Hepatocyte (in vitro differentiated cells): ENCODE results near the gene ENTPD3. TPM values are rescaled to one million over a fixed set of nuclear protein-coding genes. Genes with fewer than 3 reads are reported as not detected.

Experiments used
- DNase-seq: peaks from one replicate; pipeline ENCODE4 v3.0.0-alpha.2; 2016; ENCODE audit warnings: low spot score
- H2AFZ ChIP-seq: fragments of 200-600 bp; sonication (generic); 2 replicates; pipeline ENCODE4 v1.6.0; 2016; ENCODE audit warnings: antibody characterized with exemption, mild to moderate bottlenecking
- H3K27ac ChIP-seq: fragments of 200-600 bp; sonication (generic); 2 replicates; pipeline ENCODE4 v1.5.1; 2016; ENCODE audit warnings: mild to moderate bottlenecking
- H3K27me3 ChIP-seq: fragments of 200-600 bp; sonication (generic); 2 replicates; pipeline ENCODE4 v1.6.1; 2016
- H3K36me3 ChIP-seq: fragments of 200-600 bp; sonication (generic); replicated peaks from 2 replicates; pipeline ENCODE4 v1.5.1; 2016; ENCODE audit warnings: low read depth; ENCODE audit not compliant: insufficient read depth
- H3K4me1 ChIP-seq: fragments of 200-600 bp; sonication (generic); 2 replicates; pipeline ENCODE4 v1.5.1; 2016; ENCODE audit warnings: mild to moderate bottlenecking, moderate library complexity; ENCODE audit not compliant: insufficient read depth
- H3K4me2 ChIP-seq: fragments of 200-600 bp; sonication (generic); 2 replicates; pipeline ENCODE4 v1.6.0; 2016
- H3K4me3 ChIP-seq: fragments of 200-600 bp; sonication (generic); 2 replicates; pipeline ENCODE4 v1.5.1; 2016; ENCODE audit warnings: mild to moderate bottlenecking
- H3K79me2 ChIP-seq: fragments of 200-600 bp; sonication (generic); 2 replicates; pipeline ENCODE4 v1.6.0; 2017; ENCODE audit warnings: mild to moderate bottlenecking
- H3K9me2 ChIP-seq: fragments of 200-600 bp; sonication (generic); replicated peaks from 2 replicates; pipeline ENCODE4 v1.6.0; 2017; ENCODE audit warnings: mild to moderate bottlenecking; ENCODE audit not compliant: insufficient read depth
- H3K9me3 ChIP-seq: fragments of 200-600 bp; sonication (generic); 2 replicates; pipeline ENCODE4 v1.5.1; 2016; ENCODE audit warnings: low read depth, mild to moderate bottlenecking
- H4K20me1 ChIP-seq: fragments of 200-600 bp; sonication (generic); 2 replicates; pipeline ENCODE4 v1.6.0; 2016; ENCODE audit warnings: mild to moderate bottlenecking; ENCODE audit not compliant: insufficient read depth, poor library complexity, severe bottlenecking
- EZH2 ChIP-seq: fragments of 200-600 bp; sonication (generic); IDR thresholded peaks from 2 replicates; pipeline ENCODE4 v1.6.1; 2016; ENCODE audit warnings: antibody characterized with exemption, mild to moderate bottlenecking, borderline replicate concordance
- EZH2phosphoT487 ChIP-seq: fragments of 200-600 bp; sonication (generic); IDR thresholded peaks from one replicate; pipeline ENCODE4 v1.6.1; 2018; ENCODE audit warnings: antibody characterized with exemption, mild to moderate bottlenecking, low read depth, moderate library complexity; ENCODE audit not compliant: unreplicated experiment, severe bottlenecking
- WGBS: methylation state at CpG from one replicate; pipeline ENCODE4 v1.1.6; 2016; ENCODE audit warnings: low lambda C conversion rate; ENCODE audit errors: missing lambda C conversion rate; 5-methylcytosine and 5-hydroxymethylcytosine counted together
- polyA plus RNA-seq: library from polyadenylated mRNA; unstranded; fragments of >200 nt; fragmentation: Nextera tagmentation; extraction: Ambion mirVana; gene quantifications from 2 replicates; pipeline ENCODE4 v1.2.1, GENCODE V29; 2016
- total RNA-seq: library from RNA; depleted of rRNA; stranded (reverse); fragments of >200 nt; gene quantifications from 2 replicates; pipeline ENCODE4 v1.2.3, GENCODE V29; 2014
- TF ChIP-seq, protein P1 (sequence below): fragments of 200-600 bp; sonication (generic); IDR thresholded peaks from 2 replicates; pipeline ENCODE4 v1.5.1; 2016; ENCODE audit warnings: antibody characterized with exemption, mild to moderate bottlenecking; ENCODE audit not compliant: poor library complexity

ENTPD3 gene
- total and polyA plus RNA-seq, 2 experiments from 2014 or later = 1.7 to 2.4 TPM

GRCh38 chr3:40468018-40468417, 81.0 kb downstream of the ENTPD3 start:
- Histone ChIP-seq H4K20me1 (no peaks in the 10 kb centered on the region), H3K79me2 (no peaks in the 10 kb centered on the region), H3K27me3 (no peaks in the 10 kb centered on the region), H3K36me3 (no peaks in the 10 kb centered on the region), H3K9me3 (no peaks in the 10 kb centered on the region), H3K9me2 (no peaks in the 10 kb centered on the region), H3K4me3 (no peak overlapping the region), H2AFZ (no peak overlapping the region), H3K4me1 (no peaks in the 10 kb centered on the region), H3K27ac (no peak overlapping the region), H3K4me2 (no peak overlapping the region)
- TF ChIP-seq EZH2 (no peak), EZH2phosphoT487 (no peak)
- TF ChIP-seq, protein P1, sequence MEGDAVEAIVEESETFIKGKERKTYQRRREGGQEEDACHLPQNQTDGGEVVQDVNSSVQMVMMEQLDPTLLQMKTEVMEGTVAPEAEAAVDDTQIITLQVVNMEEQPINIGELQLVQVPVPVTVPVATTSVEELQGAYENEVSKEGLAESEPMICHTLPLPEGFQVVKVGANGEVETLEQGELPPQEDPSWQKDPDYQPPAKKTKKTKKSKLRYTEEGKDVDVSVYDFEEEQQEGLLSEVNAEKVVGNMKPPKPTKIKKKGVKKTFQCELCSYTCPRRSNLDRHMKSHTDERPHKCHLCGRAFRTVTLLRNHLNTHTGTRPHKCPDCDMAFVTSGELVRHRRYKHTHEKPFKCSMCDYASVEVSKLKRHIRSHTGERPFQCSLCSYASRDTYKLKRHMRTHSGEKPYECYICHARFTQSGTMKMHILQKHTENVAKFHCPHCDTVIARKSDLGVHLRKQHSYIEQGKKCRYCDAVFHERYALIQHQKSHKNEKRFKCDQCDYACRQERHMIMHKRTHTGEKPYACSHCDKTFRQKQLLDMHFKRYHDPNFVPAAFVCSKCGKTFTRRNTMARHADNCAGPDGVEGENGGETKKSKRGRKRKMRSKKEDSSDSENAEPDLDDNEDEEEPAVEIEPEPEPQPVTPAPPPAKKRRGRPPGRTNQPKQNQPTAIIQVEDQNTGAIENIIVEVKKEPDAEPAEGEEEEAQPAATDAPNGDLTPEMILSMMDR = no peak
- no peak for DNase-seq
- WGBS = 53% methylated on average over 4 of the region's 4 CpGs

- no peak for DNase-seq
- H3K4me1 ChIP-seq = no peaks in the 10 kb centered on the region
- no peak overlapping the region for H3K4me3 ChIP-seq
- H3K36me3 ChIP-seq = no peaks in the 10 kb centered on the region
- no peak overlapping the region for H3K27ac ChIP-seq
- no peak overlapping the region for H3K4me2 ChIP-seq
- no peaks in the 10 kb centered on the region for H3K9me3 ChIP-seq
- no peaks in the 10 kb centered on the region for H3K79me2 ChIP-seq
- TF ChIP-seq EZH2 (no peak), EZH2phosphoT487 (no peak)
- TF ChIP-seq, protein P1 = no peak
- no peaks in the 10 kb centered on the region for H3K9me2 ChIP-seq
- H3K27me3 ChIP-seq = no peaks in the 10 kb centered on the region
- no peaks in the 10 kb centered on the region for H4K20me1 ChIP-seq
- WGBS = 80% methylated on average over 4 of the region's 4 CpGs
- no peak overlapping the region for H2AFZ ChIP-seq
Measured at GRCh38 chr3:40470701-40471100, 83.7 kb downstream of the ENTPD3 start.

DNA sequence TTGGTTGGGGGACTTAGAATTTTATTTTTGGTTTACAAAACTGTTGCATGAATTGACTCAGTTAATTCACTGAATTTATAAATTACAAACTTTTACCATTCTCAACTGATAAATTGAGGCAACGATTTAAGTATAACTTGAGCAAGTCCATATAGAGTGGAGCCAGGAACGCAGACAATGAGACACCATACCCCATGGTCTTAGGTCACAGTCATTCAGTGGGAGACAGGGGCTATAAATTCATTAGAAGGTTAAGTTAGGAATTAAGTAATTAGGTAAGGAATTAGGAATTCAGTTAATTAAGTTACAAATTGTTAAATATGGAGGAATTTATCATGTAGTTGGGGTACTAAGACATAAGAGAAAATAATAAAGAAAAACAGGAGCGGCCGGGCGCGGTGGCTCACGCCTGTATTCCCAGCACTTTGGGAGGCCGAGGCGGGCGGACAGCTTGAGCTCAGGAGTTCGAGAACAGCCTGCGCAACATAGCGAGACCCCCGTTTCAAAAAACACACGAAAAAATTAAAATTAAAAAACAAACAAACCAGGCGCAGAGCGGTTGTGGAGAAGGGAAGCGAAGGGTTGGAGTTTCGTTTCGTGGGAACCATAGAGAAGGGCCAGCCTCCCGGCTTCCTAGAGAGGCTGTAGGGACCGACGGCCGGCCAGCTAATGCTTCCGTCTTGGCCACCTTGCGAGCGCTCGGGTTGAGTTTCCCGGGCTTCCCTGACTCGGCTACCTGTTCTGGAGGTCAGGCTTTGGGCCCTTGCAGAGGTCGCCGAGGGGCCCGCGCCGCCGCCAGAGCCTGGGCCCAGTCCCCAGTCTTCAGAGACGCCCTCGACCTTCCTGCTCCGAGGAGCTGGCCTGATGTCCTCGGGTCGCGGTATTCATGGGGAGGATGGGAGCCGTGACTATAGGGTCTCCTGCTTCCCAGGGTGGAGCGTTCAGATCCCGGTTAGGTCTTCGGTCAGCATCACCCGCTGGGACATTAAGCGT, 89.8 kb downstream of the ENTPD3 start, which contains the start of gene ZNF619:
Gene ZNF619, plus strand, starts transcription at position 645 of the 993 bp plus-strand sequence. CDS start 858 bp downstream, outside the sequence.
- 27% methylated on average over 48 of the region's 48 CpGs for WGBS
- H3K9me2 ChIP-seq = no peaks in the 10 kb centered on the region
- H3K27me3 ChIP-seq = no peaks in the 10 kb centered on the region
- no peaks in the 10 kb centered on the region for H3K9me3 ChIP-seq
- peaks cover 4% of the 10 kb centered on the region for H3K4me1 ChIP-seq
- H3K36me3 ChIP-seq = no peaks in the 10 kb centered on the region
- H4K20me1 ChIP-seq = no peaks in the 10 kb centered on the region
- peak within 1 kb of the TSS; percentile 97 for H2AFZ ChIP-seq
- DNase-seq = peak; percentile 83
- TF ChIP-seq, protein P1 = no peak
- no peak for TF ChIP-seq EZH2
- no peak for TF ChIP-seq EZH2phosphoT487
- H3K27ac ChIP-seq = peak within 1 kb of the TSS; percentile 52
- peak within 1 kb of the TSS; percentile 80 for H3K4me2 ChIP-seq
- peak within 1 kb of the TSS; percentile 82 for H3K4me3 ChIP-seq
- no peaks in the 10 kb centered on the region for H3K79me2 ChIP-seq
